Liver (tissue), 3 donors: ENCODE data around the gene ZNF330.
"Not testable (repeated sequence)": the region's sequence is repeated elsewhere in the genome, so short reads cannot be mapped to it uniquely, and the experiment has no call there.

ENCODE experiments used
- EGR1 ChIP-seq, 2 donors: IDR thresholded peaks; 2 replicates each; pipeline ENCODE4 v1.6.1; 2016 to 2018; ENCODE audit warnings: antibody characterized with exemption in 2 of 2, low read depth in 2 of 2
- FOXA1 ChIP-seq: IDR thresholded peaks from 2 replicates; pipeline ENCODE4 v1.6.1; 2016; ENCODE audit warnings: antibody characterized with exemption
- GABPA ChIP-seq, 2 donors: IDR thresholded peaks in 1 of 2; conservative IDR thresholded peaks in 1 of 2; 2 replicates each; pipeline ENCODE4 v1.6.1; 2016; ENCODE audit warnings: antibody characterized with exemption in 2 of 2, mild to moderate bottlenecking in 1 of 2, moderate library complexity in 1 of 2
- JUND ChIP-seq, 2 donors: IDR thresholded peaks; 2 replicates each; pipeline ENCODE4 v1.6.1; 2016; ENCODE audit warnings: antibody characterized with exemption in 2 of 2
- RAD21 ChIP-seq, 2 donors: IDR thresholded peaks; 2 replicates each; pipeline ENCODE4 v1.6.1; 2016; ENCODE audit warnings: antibody characterized with exemption in 2 of 2, mild to moderate bottlenecking in 2 of 2
- RXRA ChIP-seq, 2 donors: IDR thresholded peaks; 2 replicates each; pipeline ENCODE4 v1.6.1; 2017 to 2018; ENCODE audit warnings: antibody characterized with exemption in 2 of 2, mild to moderate bottlenecking in 1 of 2
- SP1 ChIP-seq: IDR thresholded peaks from 2 replicates; pipeline ENCODE4 v1.6.1; 2018; ENCODE audit warnings: antibody characterized with exemption, mild to moderate bottlenecking
- TAF1 ChIP-seq: conservative IDR thresholded peaks from 2 replicates; pipeline ENCODE4 v1.6.1; 2016; ENCODE audit warnings: antibody characterized with exemption, mild to moderate bottlenecking
- YY1 ChIP-seq: IDR thresholded peaks from 2 replicates; pipeline ENCODE4 v1.6.1; 2016; ENCODE audit warnings: antibody characterized with exemption, mild to moderate bottlenecking
- TF ChIP-seq, protein P1 (sequence below): fragments of 150-350 bp; IDR thresholded peaks from 2 replicates; pipeline ENCODE4 v1.5.1; 2017; ENCODE audit warnings: improper control_type of control experiment, low read depth, low read length; ENCODE audit not compliant: missing input control
- TF ChIP-seq, protein P2 (sequence below): IDR thresholded peaks from 2 replicates; pipeline ENCODE4 v1.6.1; 2016; ENCODE audit warnings: antibody characterized with exemption
- TF ChIP-seq, protein P3 (sequence below): IDR thresholded peaks from 2 replicates; pipeline ENCODE4 v1.6.1; 2016; ENCODE audit warnings: antibody characterized with exemption, mild to moderate bottlenecking
- TF ChIP-seq, protein P4 (sequence below): IDR thresholded peaks from 2 replicates; pipeline ENCODE4 v1.6.1; 2016; ENCODE audit warnings: antibody characterized with exemption
- TF ChIP-seq, protein P5 (sequence below): IDR thresholded peaks from 2 replicates; pipeline ENCODE4 v1.6.1; 2016; ENCODE audit warnings: antibody characterized with exemption
- donor health status: healthy.
- donor health status: healthy.

DNA sequence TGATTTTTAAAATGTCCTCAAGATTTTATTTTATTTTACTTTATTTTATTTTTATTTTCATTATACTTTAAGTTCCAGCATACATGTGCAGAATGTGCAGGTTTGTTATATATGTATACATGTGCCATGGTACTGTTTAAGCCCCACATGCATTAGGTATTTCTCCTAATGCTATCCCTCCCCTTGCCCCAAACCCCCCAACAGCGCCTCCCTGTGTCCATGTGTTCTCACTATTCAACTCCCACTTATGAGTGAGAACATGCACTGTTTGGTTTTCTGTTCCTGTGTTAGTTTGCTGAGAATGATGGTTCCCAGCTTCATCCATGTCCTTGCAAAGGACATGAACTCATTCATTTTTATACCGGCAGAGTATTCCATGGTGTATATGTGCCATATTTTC is 37.2 kb upstream of the ZNF330 start:
- TF ChIP-seq, protein P1, sequence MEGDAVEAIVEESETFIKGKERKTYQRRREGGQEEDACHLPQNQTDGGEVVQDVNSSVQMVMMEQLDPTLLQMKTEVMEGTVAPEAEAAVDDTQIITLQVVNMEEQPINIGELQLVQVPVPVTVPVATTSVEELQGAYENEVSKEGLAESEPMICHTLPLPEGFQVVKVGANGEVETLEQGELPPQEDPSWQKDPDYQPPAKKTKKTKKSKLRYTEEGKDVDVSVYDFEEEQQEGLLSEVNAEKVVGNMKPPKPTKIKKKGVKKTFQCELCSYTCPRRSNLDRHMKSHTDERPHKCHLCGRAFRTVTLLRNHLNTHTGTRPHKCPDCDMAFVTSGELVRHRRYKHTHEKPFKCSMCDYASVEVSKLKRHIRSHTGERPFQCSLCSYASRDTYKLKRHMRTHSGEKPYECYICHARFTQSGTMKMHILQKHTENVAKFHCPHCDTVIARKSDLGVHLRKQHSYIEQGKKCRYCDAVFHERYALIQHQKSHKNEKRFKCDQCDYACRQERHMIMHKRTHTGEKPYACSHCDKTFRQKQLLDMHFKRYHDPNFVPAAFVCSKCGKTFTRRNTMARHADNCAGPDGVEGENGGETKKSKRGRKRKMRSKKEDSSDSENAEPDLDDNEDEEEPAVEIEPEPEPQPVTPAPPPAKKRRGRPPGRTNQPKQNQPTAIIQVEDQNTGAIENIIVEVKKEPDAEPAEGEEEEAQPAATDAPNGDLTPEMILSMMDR: not testable (repeated sequence)
- TF ChIP-seq JUND (IDR thresholded peaks at IDR 0.05); EGR1 (IDR thresholded peaks at IDR 0.05; ENCODE audit: low read depth in 2 of 2); YY1; RAD21 (IDR thresholded peaks at IDR 0.05); FOXA1; GABPA (IDR thresholded peaks at IDR 0.05 in 1 of 2, conservative IDR thresholded peaks at IDR 0.05 in 1 of 2); TAF1; RXRA (IDR thresholded peaks at IDR 0.05); SP1: not testable (repeated sequence)
- TF ChIP-seq, protein P2, sequence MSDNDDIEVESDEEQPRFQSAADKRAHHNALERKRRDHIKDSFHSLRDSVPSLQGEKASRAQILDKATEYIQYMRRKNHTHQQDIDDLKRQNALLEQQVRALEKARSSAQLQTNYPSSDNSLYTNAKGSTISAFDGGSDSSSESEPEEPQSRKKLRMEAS: not testable (repeated sequence)
- TF ChIP-seq, protein P3, sequence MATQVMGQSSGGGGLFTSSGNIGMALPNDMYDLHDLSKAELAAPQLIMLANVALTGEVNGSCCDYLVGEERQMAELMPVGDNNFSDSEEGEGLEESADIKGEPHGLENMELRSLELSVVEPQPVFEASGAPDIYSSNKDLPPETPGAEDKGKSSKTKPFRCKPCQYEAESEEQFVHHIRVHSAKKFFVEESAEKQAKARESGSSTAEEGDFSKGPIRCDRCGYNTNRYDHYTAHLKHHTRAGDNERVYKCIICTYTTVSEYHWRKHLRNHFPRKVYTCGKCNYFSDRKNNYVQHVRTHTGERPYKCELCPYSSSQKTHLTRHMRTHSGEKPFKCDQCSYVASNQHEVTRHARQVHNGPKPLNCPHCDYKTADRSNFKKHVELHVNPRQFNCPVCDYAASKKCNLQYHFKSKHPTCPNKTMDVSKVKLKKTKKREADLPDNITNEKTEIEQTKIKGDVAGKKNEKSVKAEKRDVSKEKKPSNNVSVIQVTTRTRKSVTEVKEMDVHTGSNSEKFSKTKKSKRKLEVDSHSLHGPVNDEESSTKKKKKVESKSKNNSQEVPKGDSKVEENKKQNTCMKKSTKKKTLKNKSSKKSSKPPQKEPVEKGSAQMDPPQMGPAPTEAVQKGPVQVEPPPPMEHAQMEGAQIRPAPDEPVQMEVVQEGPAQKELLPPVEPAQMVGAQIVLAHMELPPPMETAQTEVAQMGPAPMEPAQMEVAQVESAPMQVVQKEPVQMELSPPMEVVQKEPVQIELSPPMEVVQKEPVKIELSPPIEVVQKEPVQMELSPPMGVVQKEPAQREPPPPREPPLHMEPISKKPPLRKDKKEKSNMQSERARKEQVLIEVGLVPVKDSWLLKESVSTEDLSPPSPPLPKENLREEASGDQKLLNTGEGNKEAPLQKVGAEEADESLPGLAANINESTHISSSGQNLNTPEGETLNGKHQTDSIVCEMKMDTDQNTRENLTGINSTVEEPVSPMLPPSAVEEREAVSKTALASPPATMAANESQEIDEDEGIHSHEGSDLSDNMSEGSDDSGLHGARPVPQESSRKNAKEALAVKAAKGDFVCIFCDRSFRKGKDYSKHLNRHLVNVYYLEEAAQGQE: not testable (repeated sequence)
- TF ChIP-seq, protein P4, sequence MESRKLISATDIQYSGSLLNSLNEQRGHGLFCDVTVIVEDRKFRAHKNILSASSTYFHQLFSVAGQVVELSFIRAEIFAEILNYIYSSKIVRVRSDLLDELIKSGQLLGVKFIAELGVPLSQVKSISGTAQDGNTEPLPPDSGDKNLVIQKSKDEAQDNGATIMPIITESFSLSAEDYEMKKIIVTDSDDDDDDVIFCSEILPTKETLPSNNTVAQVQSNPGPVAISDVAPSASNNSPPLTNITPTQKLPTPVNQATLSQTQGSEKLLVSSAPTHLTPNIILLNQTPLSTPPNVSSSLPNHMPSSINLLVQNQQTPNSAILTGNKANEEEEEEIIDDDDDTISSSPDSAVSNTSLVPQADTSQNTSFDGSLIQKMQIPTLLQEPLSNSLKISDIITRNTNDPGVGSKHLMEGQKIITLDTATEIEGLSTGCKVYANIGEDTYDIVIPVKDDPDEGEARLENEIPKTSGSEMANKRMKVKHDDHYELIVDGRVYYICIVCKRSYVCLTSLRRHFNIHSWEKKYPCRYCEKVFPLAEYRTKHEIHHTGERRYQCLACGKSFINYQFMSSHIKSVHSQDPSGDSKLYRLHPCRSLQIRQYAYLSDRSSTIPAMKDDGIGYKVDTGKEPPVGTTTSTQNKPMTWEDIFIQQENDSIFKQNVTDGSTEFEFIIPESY: not testable (repeated sequence)
- TF ChIP-seq, protein P5, sequence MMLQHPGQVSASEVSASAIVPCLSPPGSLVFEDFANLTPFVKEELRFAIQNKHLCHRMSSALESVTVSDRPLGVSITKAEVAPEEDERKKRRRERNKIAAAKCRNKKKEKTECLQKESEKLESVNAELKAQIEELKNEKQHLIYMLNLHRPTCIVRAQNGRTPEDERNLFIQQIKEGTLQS: not testable (repeated sequence)
